Astrocyte (in vitro differentiated cells and primary cell): ENCODE results near the gene GPR158. TPM values are rescaled to one million over a fixed set of nuclear protein-coding genes. Genes with fewer than 3 reads are reported as not detected.
"Not testable (repeated sequence)": the region's sequence is repeated elsewhere in the genome, so short reads cannot be mapped to it uniquely, and the experiment has no call there.

Experiments
- DNase-seq: peaks from one replicate; pipeline ENCODE4 v3.0.0-alpha.2; 2010; ENCODE audit warnings: low read depth
- FAIRE-seq: peaks from 2 replicates; lab custom pipeline; 2011; peaks lifted over from hg19 to GRCh38; lab: Jason Lieb, UNC
- H2AFZ ChIP-seq: 2 replicates; pipeline ENCODE4 v1.6.0; 2012; ENCODE audit warnings: low read depth, low read length, inconsistent platforms
- H3K27ac ChIP-seq: 2 replicates; pipeline ENCODE4 v1.5.1; 2011; ENCODE audit warnings: low read depth, low read length, inconsistent platforms
- H3K27me3 ChIP-seq: 2 replicates; pipeline ENCODE4 v1.6.0; 2011; ENCODE audit warnings: low read length, inconsistent platforms; ENCODE audit not compliant: insufficient read depth
- H3K36me3 ChIP-seq: 2 replicates; pipeline ENCODE4 v1.5.1; 2011; ENCODE audit warnings: low read length, inconsistent platforms; ENCODE audit not compliant: insufficient read depth
- H3K4me1 ChIP-seq: 2 replicates; pipeline ENCODE4 v1.5.1; 2011; ENCODE audit warnings: low read length, inconsistent platforms; ENCODE audit not compliant: insufficient read depth
- H3K4me2 ChIP-seq: 2 replicates; pipeline ENCODE4 v1.6.0; 2012; ENCODE audit warnings: low read length, inconsistent platforms
- H3K4me3 ChIP-seq: 2 replicates; pipeline ENCODE4 v1.5.1; 2011; ENCODE audit warnings: low read depth, mild to moderate bottlenecking, low read length, inconsistent platforms; ENCODE audit not compliant: insufficient read depth
- H3K79me2 ChIP-seq: 2 replicates; pipeline ENCODE4 v1.6.0; 2012; ENCODE audit warnings: mild to moderate bottlenecking, low read length, inconsistent platforms; ENCODE audit not compliant: insufficient read depth
- H3K9ac ChIP-seq: 2 replicates; pipeline ENCODE4 v1.6.0; 2012; ENCODE audit warnings: mild to moderate bottlenecking, low read length, inconsistent platforms
- H3K9me3 ChIP-seq: 2 replicates; pipeline ENCODE4 v1.5.1; 2012; ENCODE audit warnings: low read depth, mild to moderate bottlenecking, low read length, inconsistent platforms; ENCODE audit not compliant: insufficient read depth
- H4K20me1 ChIP-seq: 2 replicates; pipeline ENCODE4 v1.6.0; 2012; ENCODE audit warnings: low read length, inconsistent platforms; ENCODE audit not compliant: insufficient read depth
- H3K27ac Mint-ChIP-seq: one replicate; pipeline ENCODE4 v1.8.0; 2021; ENCODE audit warnings: mild to moderate bottlenecking, mixed read lengths; ENCODE audit not compliant: unreplicated experiment
- H3K27me3 Mint-ChIP-seq: one replicate; pipeline ENCODE4 v1.8.0; 2021; ENCODE audit warnings: low read depth, mixed read lengths; ENCODE audit not compliant: unreplicated experiment
- H3K36me3 Mint-ChIP-seq: one replicate; pipeline ENCODE4 v1.8.0; 2021; ENCODE audit warnings: low read depth, mixed read lengths; ENCODE audit not compliant: unreplicated experiment
- H3K4me1 Mint-ChIP-seq: one replicate; pipeline ENCODE4 v1.8.0; 2021; ENCODE audit warnings: low read depth, mixed read lengths; ENCODE audit not compliant: unreplicated experiment
- H3K4me3 Mint-ChIP-seq: one replicate; pipeline ENCODE4 v1.8.0; 2021; ENCODE audit warnings: mild to moderate bottlenecking, moderate library complexity, mixed read lengths; ENCODE audit not compliant: unreplicated experiment
- H3K9me3 Mint-ChIP-seq: one replicate; pipeline ENCODE4 v1.8.0; 2021; ENCODE audit warnings: mild to moderate bottlenecking, mixed read lengths; ENCODE audit not compliant: unreplicated experiment
- EZH2 ChIP-seq: IDR thresholded peaks from 2 replicates; pipeline ENCODE4 v1.6.1; 2012; ENCODE audit warnings: mild to moderate bottlenecking, low read length, inconsistent platforms; ENCODE audit not compliant: insufficient read depth
- total RNA-seq: library from RNA; stranded (reverse); gene quantifications from 2 replicates; pipeline ENCODE4 v1.2.1, GENCODE V29; 2021
- TF ChIP-seq, protein P1 (sequence below): IDR thresholded peaks from 2 replicates; pipeline ENCODE4 v1.5.1; 2011; ENCODE audit warnings: low read depth, mild to moderate bottlenecking, inconsistent platforms, low read length, moderate library complexity; ENCODE audit not compliant: insufficient read depth

Gene GPR158
- total RNA-seq, 1 donor from 2014 or later = 0.27 TPM

GRCh38 chr10:25327273-25327672 lies 152.5 kb downstream of the GPR158 start:
- TF ChIP-seq EZH2 = no peak
- TF ChIP-seq, protein P1, sequence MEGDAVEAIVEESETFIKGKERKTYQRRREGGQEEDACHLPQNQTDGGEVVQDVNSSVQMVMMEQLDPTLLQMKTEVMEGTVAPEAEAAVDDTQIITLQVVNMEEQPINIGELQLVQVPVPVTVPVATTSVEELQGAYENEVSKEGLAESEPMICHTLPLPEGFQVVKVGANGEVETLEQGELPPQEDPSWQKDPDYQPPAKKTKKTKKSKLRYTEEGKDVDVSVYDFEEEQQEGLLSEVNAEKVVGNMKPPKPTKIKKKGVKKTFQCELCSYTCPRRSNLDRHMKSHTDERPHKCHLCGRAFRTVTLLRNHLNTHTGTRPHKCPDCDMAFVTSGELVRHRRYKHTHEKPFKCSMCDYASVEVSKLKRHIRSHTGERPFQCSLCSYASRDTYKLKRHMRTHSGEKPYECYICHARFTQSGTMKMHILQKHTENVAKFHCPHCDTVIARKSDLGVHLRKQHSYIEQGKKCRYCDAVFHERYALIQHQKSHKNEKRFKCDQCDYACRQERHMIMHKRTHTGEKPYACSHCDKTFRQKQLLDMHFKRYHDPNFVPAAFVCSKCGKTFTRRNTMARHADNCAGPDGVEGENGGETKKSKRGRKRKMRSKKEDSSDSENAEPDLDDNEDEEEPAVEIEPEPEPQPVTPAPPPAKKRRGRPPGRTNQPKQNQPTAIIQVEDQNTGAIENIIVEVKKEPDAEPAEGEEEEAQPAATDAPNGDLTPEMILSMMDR = no peak
- FAIRE-seq = no peak
- no peaks in the 10 kb centered on the region for H3K27me3 Mint-ChIP-seq

GRCh38 chr10:25328361-25328760 lies 153.6 kb downstream of the GPR158 start:
- no peak for FAIRE-seq
- TF ChIP-seq EZH2 = no peak
- TF ChIP-seq, protein P1 = no peak
- Histone ChIP-seq H3K4me1 (no peaks in the 10 kb centered on the region), H4K20me1 (no peaks in the 10 kb centered on the region), H2AFZ (no peak overlapping the region), H3K36me3 (no peaks in the 10 kb centered on the region), H3K27me3 (no peaks in the 10 kb centered on the region), H3K9me3 (no peaks in the 10 kb centered on the region), H3K4me3 (no peak overlapping the region), H3K79me2 (no peaks in the 10 kb centered on the region), H3K4me2 (no peak overlapping the region), H3K27ac (no peak overlapping the region), H3K9ac (no peak overlapping the region)
- Mint-ChIP-seq H3K4me3 (no peak overlapping the region), H3K36me3 (no peaks in the 10 kb centered on the region), H3K27me3 (no peaks in the 10 kb centered on the region), H3K4me1 (peaks cover 5% of the 10 kb centered on the region), H3K9me3 (no peaks in the 10 kb centered on the region), H3K27ac (no peak overlapping the region)
- DNase-seq = no peak

More at GRCh38 chr10:25327273-25327672, 152.5 kb downstream of the GPR158 start:
- Histone ChIP-seq H3K79me2 (no peaks in the 10 kb centered on the region), H3K9me3 (no peaks in the 10 kb centered on the region), H3K27ac (no peak overlapping the region), H3K27me3 (no peaks in the 10 kb centered on the region), H3K9ac (no peak overlapping the region), H3K36me3 (no peaks in the 10 kb centered on the region), H3K4me3 (no peak overlapping the region), H3K4me2 (no peak overlapping the region), H4K20me1 (no peaks in the 10 kb centered on the region), H3K4me1 (no peaks in the 10 kb centered on the region), H2AFZ (no peak overlapping the region)
- no peak for DNase-seq
- H3K4me3 Mint-ChIP-seq = no peak overlapping the region
- H3K4me1 Mint-ChIP-seq = no peaks in the 10 kb centered on the region
- H3K36me3 Mint-ChIP-seq = no peaks in the 10 kb centered on the region
- H3K27ac Mint-ChIP-seq = no peak overlapping the region
- no peaks in the 10 kb centered on the region for H3K9me3 Mint-ChIP-seq

DNA sequence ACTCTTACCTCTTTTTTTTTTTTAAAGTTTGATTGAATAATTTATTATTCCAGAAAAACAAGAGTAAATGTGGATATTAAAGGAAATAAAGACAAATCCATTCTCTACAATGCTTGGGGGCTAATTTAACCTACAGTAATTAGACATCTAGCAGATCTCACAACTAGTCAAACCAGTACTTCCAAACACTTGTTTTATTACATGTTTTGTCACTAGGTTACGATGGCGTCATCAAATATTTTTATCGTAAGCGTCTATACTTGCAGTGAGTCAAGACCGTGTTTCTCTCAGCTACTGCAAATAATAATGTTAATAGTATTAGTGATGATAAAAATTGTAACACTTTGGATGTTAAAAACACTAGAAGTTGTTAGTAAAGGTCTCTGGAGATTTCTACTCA lies 154.8 kb downstream of the GPR158 start:
- H3K4me3 ChIP-seq, H3K36me3 ChIP-seq, H3K9me3 Mint-ChIP-seq, H3K4me2 ChIP-seq, H3K27ac ChIP-seq, H3K4me1 Mint-ChIP-seq, H3K9ac ChIP-seq, H3K4me1 ChIP-seq, H3K9me3 ChIP-seq, DNase-seq, H3K27me3 Mint-ChIP-seq, H3K36me3 Mint-ChIP-seq, H3K79me2 ChIP-seq, H4K20me1 ChIP-seq, H3K27ac Mint-ChIP-seq, H3K27me3 ChIP-seq, H3K4me3 Mint-ChIP-seq, H2AFZ ChIP-seq: not testable (repeated sequence)
- FAIRE-seq = peak; percentile 70
